ENCODE data around the gene TRUB2. TPM values are rescaled to one million over a fixed set of nuclear protein-coding genes. Genes with fewer than 3 reads are reported as not detected.

TRUB2 gene
- total and polyA plus RNA-seq, 2 donors (not counting 1 experiment from before 2014, with no cell fraction given): 7.6 to 21.5 TPM

DNA sequence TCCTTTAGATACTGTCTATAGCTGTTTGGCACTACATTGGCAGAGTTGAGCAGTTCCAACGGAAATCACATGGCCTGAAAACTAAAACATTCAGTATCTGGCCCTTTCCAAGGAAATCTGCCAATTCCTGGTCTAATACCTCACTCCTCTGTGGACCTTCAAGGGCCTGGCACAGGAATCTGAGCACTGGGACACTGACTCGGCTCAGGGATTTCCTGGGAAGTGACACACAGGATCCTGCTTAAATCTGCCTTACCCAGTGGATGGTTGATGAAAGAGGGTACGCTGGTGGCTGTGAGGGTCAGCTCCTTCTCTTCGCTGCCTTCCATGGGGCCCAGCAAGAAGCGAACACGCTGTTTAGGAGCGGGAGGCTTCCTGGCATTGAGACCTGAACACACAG lies 904 bp downstream of the TRUB2 start:
- no peak overlapping the region for H3K9ac ChIP-seq (ENCODE audit: low read length)
- peaks cover 33% of the 10 kb centered on the region for H3K79me2 ChIP-seq (ENCODE audit: control insufficient read depth, insufficient read depth, low read length)
- no peak overlapping the region for H2AFZ ChIP-seq (ENCODE audit: insufficient read depth, low read depth, low read length, poor library complexity, severe bottlenecking)
- H3K4me1 ChIP-seq (ENCODE audit: control insufficient read depth in 2 of 2, insufficient read depth in 2 of 2, low read length in 2 of 2): peaks cover 17 to 22% of the 10 kb centered on the region in 2 donors
- no peaks in the 10 kb centered on the region for H3K9me3 Mint-ChIP-seq (ENCODE audit: insufficient read depth)
- POLR2A ChIA-PET: interaction anchor here (0.6 to 1.8 kb wide), 2 partner anchors 46 to 178 kb away, joined by 3 to 4 read pairs; partner anchors contain the start of genes GOLGA2 and SWI5
- H3K27me3 ChIP-seq (replicated peaks in 1 of 4; ENCODE audit: control extremely low read depth in 1 of 4, control insufficient read depth in 3 of 4, insufficient read depth in 4 of 4, low read length in 3 of 4): no peaks in the 10 kb centered on the region
- H3K4me3 Mint-ChIP-seq: peak overlapping the region; percentile 97
- CTCF ChIA-PET: interaction anchor here (1.6 kb wide), 1 partner anchor 20 kb away, joined by 8 read pairs; no protein-coding TSS in a partner anchor
- ATAC-seq (ENCODE audit: low read depth) (no peak), DNase-seq (no peak)
- no peaks in the 10 kb centered on the region for H4K20me1 ChIP-seq (ENCODE audit: control insufficient read depth, insufficient read depth, low read length, poor library complexity, severe bottlenecking)
- intact Hi-C loops (cut with micrococcal nuclease): loop anchor here (5.0 kb wide), 2 partner anchors 129 to 231 kb away; partner anchors contain the start of genes CIZ1 and SPTAN1
- H3K4me1 Mint-ChIP-seq: peaks cover 31% of the 10 kb centered on the region
- TF ChIP-seq EZH2 (IDR thresholded peaks at IDR 0.05; ENCODE audit: borderline replicate concordance, insufficient read depth, low read depth, low read length, poor library complexity, severe bottlenecking) (no peak), CTCF (IDR thresholded peaks at IDR 0.05) (no peak)
- H3K27ac Mint-ChIP-seq: peak overlapping the region; percentile 15
- H3K36me3 ChIP-seq (replicated peaks in 1 of 2; ENCODE audit: control extremely low read depth in 1 of 2, control insufficient read depth in 1 of 2, extremely low read depth in 1 of 2, insufficient read depth in 2 of 2, low read length in 1 of 2): peaks cover 0 to 28% of the 10 kb centered on the region in 2 experiments
- WGBS (ENCODE audit: insufficient coverage): no CpG with 5 or more reads among the region's 7 CpGs
- no peaks in the 10 kb centered on the region for H3K9me3 ChIP-seq (ENCODE audit: control extremely low read depth in 1 of 3, control insufficient read depth in 2 of 3, insufficient read depth in 1 of 3, low read length in 2 of 3)
- H3K4me3 ChIP-seq (ENCODE audit: control extremely low read depth in 1 of 5, extremely low read depth in 1 of 5, insufficient read depth in 1 of 5, low read depth in 2 of 5, low read length in 4 of 5): no peak overlapping the region
- H3K27me3 Mint-ChIP-seq: no peaks in the 10 kb centered on the region
- peak overlapping the region; percentile 95 for H3K4me2 ChIP-seq (replicated peaks; ENCODE audit: low read depth, low read length, poor library complexity, severe bottlenecking)
- no peak overlapping the region for H3K27ac ChIP-seq (ENCODE audit: low read length in 2 of 2)

GRCh38 chr9:128317629-128318028 lies 4.6 kb downstream of the TRUB2 start:
- whole genome bisulfite sequencing (ENCODE audit: insufficient coverage): no CpG with 5 or more reads among the region's 2 CpGs

More at GRCh38 chr9:128317629-128318028, 4.6 kb downstream of the TRUB2 start:
- Mint-ChIP-seq H3K4me3 (no peak overlapping the region), H3K27ac (no peak overlapping the region), H3K4me1 (peaks cover 10% of the 10 kb centered on the region), H3K9me3 (ENCODE audit: insufficient read depth) (no peaks in the 10 kb centered on the region), H3K27me3 (no peaks in the 10 kb centered on the region)
- Histone ChIP-seq H3K4me2 (replicated peaks; ENCODE audit: low read depth, low read length, poor library complexity, severe bottlenecking) (no peak overlapping the region), H3K27me3 (replicated peaks in 1 of 4; ENCODE audit: control extremely low read depth in 1 of 4, control insufficient read depth in 3 of 4, insufficient read depth in 4 of 4, low read length in 3 of 4) (no peaks in the 10 kb centered on the region), H3K4me3 (ENCODE audit: control extremely low read depth in 1 of 5, extremely low read depth in 1 of 5, insufficient read depth in 1 of 5, low read depth in 2 of 5, low read length in 4 of 5) (no peak overlapping the region), H3K9me3 (ENCODE audit: control extremely low read depth in 1 of 3, control insufficient read depth in 2 of 3, insufficient read depth in 1 of 3, low read length in 2 of 3) (no peaks in the 10 kb centered on the region), H3K27ac (ENCODE audit: low read length in 2 of 2) (no peak overlapping the region), H3K4me1 (ENCODE audit: control insufficient read depth in 2 of 2, insufficient read depth in 2 of 2, low read length in 2 of 2) (peaks cover 7 to 10% of the 10 kb centered on the region in 2 donors), H4K20me1 (ENCODE audit: control insufficient read depth, insufficient read depth, low read length, poor library complexity, severe bottlenecking) (no peaks in the 10 kb centered on the region), H2AFZ (ENCODE audit: insufficient read depth, low read depth, low read length, poor library complexity, severe bottlenecking) (no peak overlapping the region), H3K79me2 (ENCODE audit: control insufficient read depth, insufficient read depth, low read length) (peaks cover 3% of the 10 kb centered on the region), H3K36me3 (replicated peaks in 1 of 2; ENCODE audit: control extremely low read depth in 1 of 2, control insufficient read depth in 1 of 2, extremely low read depth in 1 of 2, insufficient read depth in 2 of 2, low read length in 1 of 2) (peaks cover 0 to 40% of the 10 kb centered on the region in 2 experiments), H3K9ac (ENCODE audit: low read length) (no peak overlapping the region)
- DNase-seq (no peak), ATAC-seq (ENCODE audit: low read depth) (no peak)
- ChIA-PET CTCF (no interaction called here), POLR2A (no interaction called here)
- TF ChIP-seq EZH2 (IDR thresholded peaks at IDR 0.05; ENCODE audit: borderline replicate concordance, insufficient read depth, low read depth, low read length, poor library complexity, severe bottlenecking) (no peak), CTCF (IDR thresholded peaks at IDR 0.05) (no peak)
- intact Hi-C loops (cut with micrococcal nuclease): no loop called here

Measured in B cell (primary cell).